WTC11 (cell line): ENCODE measurements around the gene PRSS57. TPM values are rescaled to one million over a fixed set of nuclear protein-coding genes. Genes with fewer than 3 reads are reported as not detected.

Experiments
- ATAC-seq: fragments of 200-7000 bp; cut with Tn5 transposase; 2 replicates; pipeline ENCODE4 v1.10.0; 2021; ENCODE audit warnings: mild to moderate bottlenecking, moderate library complexity
- CTCF ChIA-PET: fragments of 300-600 bp; sonication (Branson Sonifier 250); formaldehyde crosslinking; loops from one replicate; lab custom pipeline; 2021; ENCODE audit warnings: antibody characterized with exemption; lab: Charles Lee
- POLR2A ChIA-PET: fragments of 350-600 bp; sonication (Branson Sonifier 250); formaldehyde crosslinking; loops from one replicate; lab custom pipeline; 2021; ENCODE audit warnings: antibody characterized with exemption; lab: Charles Lee
- DNase-seq: peaks from one replicate; pipeline ENCODE4 v3.0.0; 2021; ENCODE audit warnings: low spot score
- H3K27ac Mint-ChIP-seq: 2 replicates; pipeline ENCODE4 v1.8.0; 2021; ENCODE audit warnings: mixed read lengths
- H3K27me3 Mint-ChIP-seq: 2 replicates; pipeline ENCODE4 v1.8.0; 2021; ENCODE audit warnings: low read depth, mild to moderate bottlenecking, moderate library complexity, mixed read lengths
- H3K36me3 Mint-ChIP-seq: 2 replicates; pipeline ENCODE4 v1.8.0; 2021; ENCODE audit warnings: mixed read lengths
- H3K4me1 Mint-ChIP-seq: 2 replicates; pipeline ENCODE4 v1.8.0; 2022; ENCODE audit warnings: mixed read lengths
- H3K4me3 Mint-ChIP-seq: 2 replicates; pipeline ENCODE4 v1.8.0; 2021; ENCODE audit warnings: mild to moderate bottlenecking, moderate library complexity, mixed read lengths
- H3K9me3 Mint-ChIP-seq: 2 replicates; pipeline ENCODE4 v1.8.0; 2021; ENCODE audit warnings: mixed read lengths
- CBFB ChIP-seq: sonication (generic); formaldehyde crosslinking; IDR thresholded peaks from 2 replicates; pipeline ENCODE4 v1.8.1; 2022; ENCODE audit warnings: mild to moderate bottlenecking, low read depth, missing genetic modification reagents
- CREM ChIP-seq: sonication (generic); formaldehyde crosslinking; IDR thresholded peaks from 2 replicates; pipeline ENCODE4 v1.8.1; 2022; ENCODE audit warnings: mild to moderate bottlenecking, missing genetic modification reagents, moderate library complexity
- FOXJ3 ChIP-seq: sonication (generic); formaldehyde crosslinking; IDR thresholded peaks from 2 replicates; pipeline ENCODE4 v1.9.0; 2021; ENCODE audit warnings: missing genetic modification reagents, mild to moderate bottlenecking, borderline replicate concordance
- FOXP1 ChIP-seq: sonication (generic); formaldehyde crosslinking; IDR thresholded peaks from 2 replicates; pipeline ENCODE4 v1.8.0; 2022; ENCODE audit warnings: missing genetic modification reagents, mild to moderate bottlenecking, moderate library complexity, borderline replicate concordance
- FOXP4 ChIP-seq: sonication (generic); formaldehyde crosslinking; IDR thresholded peaks from 2 replicates; pipeline ENCODE4 v1.8.0; 2022; ENCODE audit warnings: mild to moderate bottlenecking, missing genetic modification reagents
- GRHL2 ChIP-seq: fragments of 250-450 bp; sonication (Bioruptor Pico); IDR thresholded peaks from 2 replicates; pipeline ENCODE4 v1.8.0; 2022; ENCODE audit warnings: mild to moderate bottlenecking, moderate library complexity; ENCODE audit not compliant: insufficient replicate concordance, severe bottlenecking
- GTF2I ChIP-seq: fragments of 250-450 bp; sonication (Bioruptor Pico); conservative IDR thresholded peaks from 2 replicates; pipeline ENCODE4 v1.4.0; 2021; ENCODE audit warnings: mild to moderate bottlenecking
- KAT7 ChIP-seq: sonication (generic); formaldehyde crosslinking; IDR thresholded peaks from 2 replicates; pipeline ENCODE4 v1.8.1; 2023; ENCODE audit warnings: missing genetic modification reagents, mild to moderate bottlenecking, borderline replicate concordance
- NFATC4 ChIP-seq: fragments of 250-450 bp; sonication (Bioruptor Pico); IDR thresholded peaks from 2 replicates; pipeline ENCODE4 v1.9.0; 2021; ENCODE audit warnings: mild to moderate bottlenecking
- NFE2L1 ChIP-seq: sonication (generic); formaldehyde crosslinking; IDR thresholded peaks from 2 replicates; pipeline ENCODE4 v1.8.1; 2023; ENCODE audit warnings: missing genetic modification reagents
- NR2C2 ChIP-seq: sonication (generic); formaldehyde crosslinking; IDR thresholded peaks from 2 replicates; pipeline ENCODE4 v1.8.0; 2022; ENCODE audit warnings: mild to moderate bottlenecking, missing genetic modification reagents
- PRRX2 ChIP-seq: fragments of 250-450 bp; sonication (Bioruptor Pico); IDR thresholded peaks from 2 replicates; pipeline ENCODE4 v1.8.0; 2021; ENCODE audit warnings: mild to moderate bottlenecking
- RELA ChIP-seq: sonication (generic); formaldehyde crosslinking; IDR thresholded peaks from 2 replicates; pipeline ENCODE4 v1.8.1; 2022; ENCODE audit warnings: missing genetic modification reagents, mild to moderate bottlenecking, borderline replicate concordance
- SMAD3 ChIP-seq: sonication (generic); formaldehyde crosslinking; IDR thresholded peaks from 2 replicates; pipeline ENCODE4 v1.8.0; 2022; ENCODE audit warnings: missing genetic modification reagents, mild to moderate bottlenecking, borderline replicate concordance
- SOX15 ChIP-seq: fragments of 250-450 bp; sonication (Bioruptor Pico); IDR thresholded peaks from 2 replicates; pipeline ENCODE4 v1.9.0; 2021; ENCODE audit warnings: mild to moderate bottlenecking
- SP1 ChIP-seq: sonication (generic); formaldehyde crosslinking; conservative IDR thresholded peaks from 2 replicates; pipeline ENCODE4 v1.8.1; 2022; ENCODE audit warnings: missing genetic modification reagents
- ZBTB21 ChIP-seq: sonication (generic); formaldehyde crosslinking; IDR thresholded peaks from 2 replicates; pipeline ENCODE4 v1.8.1; 2023; ENCODE audit warnings: mild to moderate bottlenecking, missing genetic modification reagents, borderline replicate concordance
- ZNF396 ChIP-seq: fragments of 250-450 bp; sonication (Bioruptor Pico); IDR thresholded peaks from 2 replicates; pipeline ENCODE4 v1.8.0; 2021; ENCODE audit warnings: mild to moderate bottlenecking, moderate library complexity, borderline replicate concordance
- total RNA-seq: library from RNA; stranded (reverse); gene quantifications from 3 replicates; pipeline ENCODE4 v1.2.3, GENCODE V29; 2021
- TF ChIP-seq, protein P1 (sequence below): sonication (generic); formaldehyde crosslinking; IDR thresholded peaks from 2 replicates; pipeline ENCODE4 v1.8.1; 2023; ENCODE audit warnings: mild to moderate bottlenecking, missing genetic modification reagents, moderate library complexity
- TF ChIP-seq, protein P2 (sequence below): sonication (generic); formaldehyde crosslinking; IDR thresholded peaks from 2 replicates; pipeline ENCODE4 v1.8.1; 2023; ENCODE audit warnings: mild to moderate bottlenecking, missing genetic modification reagents, borderline replicate concordance
- TF ChIP-seq, protein P3 (sequence below): sonication (generic); formaldehyde crosslinking; IDR thresholded peaks from 2 replicates; pipeline ENCODE4 v1.8.0; 2022; ENCODE audit warnings: missing genetic modification reagents

PRSS57 gene
- total RNA-seq, 1 experiment from 2014 or later: not detected

- TF ChIP-seq FOXP1 (CRISPR knock-in tag): no peak
- TF ChIP-seq ZBTB21 (CRISPR knock-in tag): no peak
- no peak for TF ChIP-seq GRHL2 (CRISPR knock-in tag)
- no peak for TF ChIP-seq SOX15
Measured at GRCh38 chr19:688214-688613, 7.0 kb downstream of the PRSS57 start (continued).

DNA sequence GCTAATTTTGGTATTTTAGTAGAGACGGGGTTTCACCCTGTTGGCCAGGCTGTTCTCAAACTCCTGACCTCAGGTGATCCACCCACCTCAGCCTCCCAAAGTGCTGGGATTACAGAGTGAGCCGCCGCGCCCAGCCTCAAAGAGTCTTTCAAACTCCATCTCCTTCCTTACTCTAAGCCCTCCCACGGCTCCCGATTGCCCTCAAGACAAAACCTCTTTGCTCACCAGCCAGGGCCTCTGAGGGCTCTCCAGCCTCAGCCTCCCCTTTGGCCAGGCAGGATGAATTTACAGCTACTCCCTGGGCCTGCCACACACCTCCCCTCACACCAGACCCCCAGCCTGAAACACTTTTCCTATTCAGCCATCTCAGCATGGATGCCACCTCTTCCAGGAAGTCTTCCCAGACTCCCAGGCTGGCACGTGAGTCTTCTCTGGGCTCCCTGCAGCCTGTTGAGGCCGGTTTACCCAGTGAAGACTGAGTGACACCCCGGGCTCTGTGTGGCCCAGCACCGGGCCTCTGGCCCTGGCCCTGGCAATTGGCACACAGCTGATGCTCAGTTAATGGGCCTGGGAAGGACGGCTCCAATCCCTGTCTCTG, 7.6 kb downstream of the PRSS57 start:
- no peak for TF ChIP-seq CBFB
- TF ChIP-seq NFE2L1 (CRISPR knock-in tag): no peak
- no peak for TF ChIP-seq CREM
- TF ChIP-seq, protein P1, sequence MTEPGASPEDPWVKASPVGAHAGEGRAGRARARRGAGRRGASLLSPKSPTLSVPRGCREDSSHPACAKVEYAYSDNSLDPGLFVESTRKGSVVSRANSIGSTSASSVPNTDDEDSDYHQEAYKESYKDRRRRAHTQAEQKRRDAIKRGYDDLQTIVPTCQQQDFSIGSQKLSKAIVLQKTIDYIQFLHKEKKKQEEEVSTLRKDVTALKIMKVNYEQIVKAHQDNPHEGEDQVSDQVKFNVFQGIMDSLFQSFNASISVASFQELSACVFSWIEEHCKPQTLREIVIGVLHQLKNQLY (CRISPR knock-in tag): no peak
- TF ChIP-seq GTF2I (CRISPR knock-in tag): no peak
- TF ChIP-seq NFATC4 (CRISPR knock-in tag): no peak
- no peak for TF ChIP-seq SP1
- TF ChIP-seq, protein P2, sequence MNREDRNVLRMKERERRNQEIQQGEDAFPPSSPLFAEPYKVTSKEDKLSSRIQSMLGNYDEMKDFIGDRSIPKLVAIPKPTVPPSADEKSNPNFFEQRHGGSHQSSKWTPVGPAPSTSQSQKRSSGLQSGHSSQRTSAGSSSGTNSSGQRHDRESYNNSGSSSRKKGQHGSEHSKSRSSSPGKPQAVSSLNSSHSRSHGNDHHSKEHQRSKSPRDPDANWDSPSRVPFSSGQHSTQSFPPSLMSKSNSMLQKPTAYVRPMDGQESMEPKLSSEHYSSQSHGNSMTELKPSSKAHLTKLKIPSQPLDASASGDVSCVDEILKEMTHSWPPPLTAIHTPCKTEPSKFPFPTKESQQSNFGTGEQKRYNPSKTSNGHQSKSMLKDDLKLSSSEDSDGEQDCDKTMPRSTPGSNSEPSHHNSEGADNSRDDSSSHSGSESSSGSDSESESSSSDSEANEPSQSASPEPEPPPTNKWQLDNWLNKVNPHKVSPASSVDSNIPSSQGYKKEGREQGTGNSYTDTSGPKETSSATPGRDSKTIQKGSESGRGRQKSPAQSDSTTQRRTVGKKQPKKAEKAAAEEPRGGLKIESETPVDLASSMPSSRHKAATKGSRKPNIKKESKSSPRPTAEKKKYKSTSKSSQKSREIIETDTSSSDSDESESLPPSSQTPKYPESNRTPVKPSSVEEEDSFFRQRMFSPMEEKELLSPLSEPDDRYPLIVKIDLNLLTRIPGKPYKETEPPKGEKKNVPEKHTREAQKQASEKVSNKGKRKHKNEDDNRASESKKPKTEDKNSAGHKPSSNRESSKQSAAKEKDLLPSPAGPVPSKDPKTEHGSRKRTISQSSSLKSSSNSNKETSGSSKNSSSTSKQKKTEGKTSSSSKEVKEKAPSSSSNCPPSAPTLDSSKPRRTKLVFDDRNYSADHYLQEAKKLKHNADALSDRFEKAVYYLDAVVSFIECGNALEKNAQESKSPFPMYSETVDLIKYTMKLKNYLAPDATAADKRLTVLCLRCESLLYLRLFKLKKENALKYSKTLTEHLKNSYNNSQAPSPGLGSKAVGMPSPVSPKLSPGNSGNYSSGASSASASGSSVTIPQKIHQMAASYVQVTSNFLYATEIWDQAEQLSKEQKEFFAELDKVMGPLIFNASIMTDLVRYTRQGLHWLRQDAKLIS: no peak
- CTCF ChIA-PET: interaction anchor here (0.6 to 0.9 kb wide), 3 partner anchors 12 to 24 kb away, joined by 3 to 5 read pairs (median 4); partner anchors contain the start of gene RNF126
- Mint-ChIP-seq H3K4me3 (no peak overlapping the region), H3K4me1 (no peaks in the 10 kb centered on the region), H3K36me3 (no peaks in the 10 kb centered on the region), H3K27me3 (no peaks in the 10 kb centered on the region), H3K27ac (no peak overlapping the region), H3K9me3 (no peaks in the 10 kb centered on the region)
- POLR2A ChIA-PET: interaction anchor here (0.6 kb wide), 1 partner anchor 391 kb away, joined by 3 read pairs; no protein-coding TSS in a partner anchor
- no peak for DNase-seq
- ATAC-seq: no peak

GRCh38 chr19:686589-687297, 8.5 kb downstream of the PRSS57 start:
- ChIA-PET CTCF (interaction anchor here (0.9 kb wide), 1 partner anchor 13 kb away, joined by 3 read pairs; no protein-coding TSS in a partner anchor), POLR2A (no interaction called here)
- no peak for ATAC-seq
- no peaks in the 10 kb centered on the region for H3K9me3 Mint-ChIP-seq
- no peak overlapping the region for H3K4me3 Mint-ChIP-seq
- no peaks in the 10 kb centered on the region for H3K36me3 Mint-ChIP-seq
- no peaks in the 10 kb centered on the region for H3K4me1 Mint-ChIP-seq
- no peak for DNase-seq
- no peaks in the 10 kb centered on the region for H3K27me3 Mint-ChIP-seq
- H3K27ac Mint-ChIP-seq: no peak overlapping the region
- TF ChIP-seq SMAD3 (CRISPR knock-in tag): no peak
- no peak for TF ChIP-seq PRRX2
- TF ChIP-seq FOXP1 (CRISPR knock-in tag): no peak
- TF ChIP-seq NFE2L1 (CRISPR knock-in tag): no peak
- no peak for TF ChIP-seq SOX15
- no peak for TF ChIP-seq FOXJ3 (CRISPR knock-in tag)
- no peak for TF ChIP-seq NR2C2 (CRISPR knock-in tag)
- no peak for TF ChIP-seq FOXP4 (CRISPR knock-in tag)
- TF ChIP-seq GRHL2 (CRISPR knock-in tag): no peak
- TF ChIP-seq, protein P1 (CRISPR knock-in tag): no peak
- TF ChIP-seq, protein P3, sequence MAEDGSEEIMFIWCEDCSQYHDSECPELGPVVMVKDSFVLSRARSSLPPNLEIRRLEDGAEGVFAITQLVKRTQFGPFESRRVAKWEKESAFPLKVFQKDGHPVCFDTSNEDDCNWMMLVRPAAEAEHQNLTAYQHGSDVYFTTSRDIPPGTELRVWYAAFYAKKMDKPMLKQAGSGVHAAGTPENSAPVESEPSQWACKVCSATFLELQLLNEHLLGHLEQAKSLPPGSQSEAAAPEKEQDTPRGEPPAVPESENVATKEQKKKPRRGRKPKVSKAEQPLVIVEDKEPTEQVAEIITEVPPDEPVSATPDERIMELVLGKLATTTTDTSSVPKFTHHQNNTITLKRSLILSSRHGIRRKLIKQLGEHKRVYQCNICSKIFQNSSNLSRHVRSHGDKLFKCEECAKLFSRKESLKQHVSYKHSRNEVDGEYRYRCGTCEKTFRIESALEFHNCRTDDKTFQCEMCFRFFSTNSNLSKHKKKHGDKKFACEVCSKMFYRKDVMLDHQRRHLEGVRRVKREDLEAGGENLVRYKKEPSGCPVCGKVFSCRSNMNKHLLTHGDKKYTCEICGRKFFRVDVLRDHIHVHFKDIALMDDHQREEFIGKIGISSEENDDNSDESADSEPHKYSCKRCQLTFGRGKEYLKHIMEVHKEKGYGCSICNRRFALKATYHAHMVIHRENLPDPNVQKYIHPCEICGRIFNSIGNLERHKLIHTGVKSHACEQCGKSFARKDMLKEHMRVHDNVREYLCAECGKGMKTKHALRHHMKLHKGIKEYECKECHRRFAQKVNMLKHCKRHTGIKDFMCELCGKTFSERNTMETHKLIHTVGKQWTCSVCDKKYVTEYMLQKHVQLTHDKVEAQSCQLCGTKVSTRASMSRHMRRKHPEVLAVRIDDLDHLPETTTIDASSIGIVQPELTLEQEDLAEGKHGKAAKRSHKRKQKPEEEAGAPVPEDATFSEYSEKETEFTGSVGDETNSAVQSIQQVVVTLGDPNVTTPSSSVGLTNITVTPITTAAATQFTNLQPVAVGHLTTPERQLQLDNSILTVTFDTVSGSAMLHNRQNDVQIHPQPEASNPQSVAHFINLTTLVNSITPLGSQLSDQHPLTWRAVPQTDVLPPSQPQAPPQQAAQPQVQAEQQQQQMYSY (CRISPR knock-in tag): no peak
- no peak for TF ChIP-seq RELA (CRISPR knock-in tag)
- TF ChIP-seq GTF2I (CRISPR knock-in tag): no peak
- TF ChIP-seq ZNF396: no peak
- no peak for TF ChIP-seq KAT7 (CRISPR knock-in tag)
